ENCODE data around the gene TFF1.

TFF1 gene

GRCh38 chr21:42392731-42393442 is 26.6 kb upstream of the TFF1 start:
- no peak for TF ChIP-seq CTCF (IDR thresholded peaks at IDR 0.05)
- H3K4me1 ChIP-seq (ENCODE audit: control insufficient read depth in 1 of 2, insufficient read depth in 1 of 2, low read depth in 1 of 2, low read length in 1 of 2), result peaks cover 0 to 3% of the 10 kb centered on the region in 2 experiments
- H3K27ac ChIP-seq, result no peak overlapping the region
- no peaks in the 10 kb centered on the region for H3K27me3 ChIP-seq
- no peaks in the 10 kb centered on the region for H3K36me3 ChIP-seq
- H3K9me3 ChIP-seq, result no peaks in the 10 kb centered on the region
- no peak overlapping the region for H3K4me3 ChIP-seq (ENCODE audit: low read depth in 1 of 2, low read length in 1 of 2)

GRCh38 chr21:42391297-42391696 is 25.0 kb upstream of the TFF1 start:
- no peaks in the 10 kb centered on the region for H3K9me3 ChIP-seq
- H3K27me3 ChIP-seq, result no peaks in the 10 kb centered on the region
- H3K36me3 ChIP-seq, result no peaks in the 10 kb centered on the region
- no peak for TF ChIP-seq CTCF (IDR thresholded peaks at IDR 0.05)
- no peak overlapping the region for H3K4me3 ChIP-seq (ENCODE audit: low read depth in 1 of 2, low read length in 1 of 2)
- no peak overlapping the region for H3K27ac ChIP-seq
- H3K4me1 ChIP-seq (ENCODE audit: control insufficient read depth in 1 of 2, insufficient read depth in 1 of 2, low read depth in 1 of 2, low read length in 1 of 2), result peaks cover 13 to 19% of the 10 kb centered on the region in 2 experiments

- no peak overlapping the region for H3K4me3 ChIP-seq (ENCODE audit: low read depth in 1 of 2, low read length in 1 of 2)
- H3K4me1 ChIP-seq (ENCODE audit: control insufficient read depth in 1 of 2, insufficient read depth in 1 of 2, low read depth in 1 of 2, low read length in 1 of 2), result peaks cover 16 to 25% of the 10 kb centered on the region in 2 experiments
- no peaks in the 10 kb centered on the region for H3K27me3 ChIP-seq
- no peaks in the 10 kb centered on the region for H3K9me3 ChIP-seq
- TF ChIP-seq CTCF (IDR thresholded peaks at IDR 0.05), result no peak
- no peak overlapping the region for H3K27ac ChIP-seq
- no peaks in the 10 kb centered on the region for H3K36me3 ChIP-seq
These were observed 24.4 kb upstream of the TFF1 start for GRCh38 chr21:42390696-42391095.

GRCh38 chr21:42390193-42390592 is 23.9 kb upstream of the TFF1 start:
- H3K36me3 ChIP-seq, result no peaks in the 10 kb centered on the region
- H3K4me1 ChIP-seq (ENCODE audit: control insufficient read depth in 1 of 2, insufficient read depth in 1 of 2, low read depth in 1 of 2, low read length in 1 of 2), result peaks cover 16 to 30% of the 10 kb centered on the region in 2 experiments

GRCh38 chr21:42389449-42389835 is 23.1 kb upstream of the TFF1 start:
- Histone ChIP-seq H3K36me3 (no peaks in the 10 kb centered on the region), H3K4me1 (ENCODE audit: control insufficient read depth in 1 of 2, insufficient read depth in 1 of 2, low read depth in 1 of 2, low read length in 1 of 2) (peaks cover 18 to 35% of the 10 kb centered on the region in 2 experiments), H3K27ac (no peak overlapping the region), H3K4me3 (ENCODE audit: low read depth in 1 of 2, low read length in 1 of 2) (no peak overlapping the region), H3K27me3 (no peaks in the 10 kb centered on the region), H3K9me3 (no peaks in the 10 kb centered on the region)
- TF ChIP-seq CTCF (IDR thresholded peaks at IDR 0.05), result no peak

More at GRCh38 chr21:42390193-42390592, 23.9 kb upstream of the TFF1 start:
- H3K27me3 ChIP-seq, result no peaks in the 10 kb centered on the region
- H3K9me3 ChIP-seq, result no peaks in the 10 kb centered on the region
- no peak overlapping the region for H3K27ac ChIP-seq
- TF ChIP-seq CTCF (IDR thresholded peaks at IDR 0.05), result no peak
- H3K4me3 ChIP-seq (ENCODE audit: low read depth in 1 of 2, low read length in 1 of 2), result no peak overlapping the region
